Measurements from ENCODE around the gene COQ7. TPM values are rescaled to one million over a fixed set of nuclear protein-coding genes. Genes with fewer than 3 reads are reported as not detected.

COQ7 gene
- polyA plus RNA-seq, 1 of the 3 experiments (the other 2 are of a cell fraction), result 24.0 TPM

GRCh38 chr16:19084139-19084538 lies 16.7 kb downstream of the COQ7 start:
- CTCF ChIA-PET, result interaction anchor here (3.0 to 6.0 kb wide), 7 partner anchors 84 to 421 kb away, joined by 21 to 82 read pairs (median 34); partner anchors contain the start of genes SYT17 and TMC7
- POLR2A ChIA-PET, result no interaction called here
- no peak for DNase-seq
- H4K20me1 ChIP-seq (ENCODE audit: insufficient read depth), result no peaks in the 10 kb centered on the region
- no peak overlapping the region for H2AFZ ChIP-seq (ENCODE audit: low read depth)
- H3K27me3 ChIP-seq (ENCODE audit: insufficient read depth), result no peaks in the 10 kb centered on the region
- H3K4me1 ChIP-seq (ENCODE audit: control insufficient read depth in 1 of 2, insufficient read depth in 2 of 2, low read depth in 1 of 2, low read length in 1 of 2), result peaks cover 6 to 8% of the 10 kb centered on the region in 2 experiments; a peak in 2 of 4 replicates
- no peak overlapping the region for H3K4me2 ChIP-seq
- H3K27ac ChIP-seq (ENCODE audit: low read depth in 2 of 2, low read length in 1 of 2), result no peak overlapping the region
- H3K9me3 ChIP-seq, result no peaks in the 10 kb centered on the region
- no peak overlapping the region for H3K4me3 ChIP-seq (ENCODE audit: low read depth in 2 of 2, low read length in 1 of 2)
- H3F3A ChIP-seq (replicated peaks; ENCODE audit: insufficient read depth), result no peaks in the 10 kb centered on the region
- 47% methylated on average over 3 of the region's 3 CpGs for WGBS (ENCODE audit: low lambda C conversion rate)
- H3K9me2 ChIP-seq, result no peaks in the 10 kb centered on the region
- peaks cover 4 to 12% of the 10 kb centered on the region in 2 experiments for H3K36me3 ChIP-seq (replicated peaks in 1 of 2; ENCODE audit: control insufficient read depth in 1 of 2, insufficient read depth in 2 of 2, low read length in 1 of 2)
- TF ChIP-seq EZH2phosphoT487 (IDR thresholded peaks at IDR 0.05; ENCODE audit: borderline replicate concordance, low read depth) (no peak), FOSL2 (IDR thresholded peaks at IDR 0.05; ENCODE audit: borderline replicate concordance, low read depth) (no peak), USF1 (IDR thresholded peaks at IDR 0.05; ENCODE audit: borderline replicate concordance, low read depth) (no peak), GATA2 (CRISPR knock-in tag; IDR thresholded peaks at IDR 0.05) (no peak)
- no peak overlapping the region for H3K9ac ChIP-seq
- no peaks in the 10 kb centered on the region for H3K79me2 ChIP-seq (ENCODE audit: insufficient read depth)

GRCh38 chr16:19084879-19085278 lies 17.5 kb downstream of the COQ7 start:
- Histone ChIP-seq H3K4me3 (ENCODE audit: low read depth in 2 of 2, low read length in 1 of 2) (no peak overlapping the region), H3K27ac (ENCODE audit: low read depth in 2 of 2, low read length in 1 of 2) (no peak overlapping the region), H3F3A (replicated peaks; ENCODE audit: insufficient read depth) (no peaks in the 10 kb centered on the region), H2AFZ (ENCODE audit: low read depth) (no peak overlapping the region), H3K9me3 (no peaks in the 10 kb centered on the region), H3K9me2 (no peaks in the 10 kb centered on the region), H4K20me1 (ENCODE audit: insufficient read depth) (no peaks in the 10 kb centered on the region), H3K4me1 (ENCODE audit: control insufficient read depth in 1 of 2, insufficient read depth in 2 of 2, low read depth in 1 of 2, low read length in 1 of 2) (peaks cover 6 to 8% of the 10 kb centered on the region in 2 experiments; a peak in 2 of 4 replicates), H3K27me3 (ENCODE audit: insufficient read depth) (no peaks in the 10 kb centered on the region), H3K36me3 (replicated peaks in 1 of 2; ENCODE audit: control insufficient read depth in 1 of 2, insufficient read depth in 2 of 2, low read length in 1 of 2) (peaks cover 0 to 6% of the 10 kb centered on the region in 2 experiments), H3K9ac (no peak overlapping the region), H3K4me2 (no peak overlapping the region), H3K79me2 (ENCODE audit: insufficient read depth) (no peaks in the 10 kb centered on the region)
- POLR2A ChIA-PET, result no interaction called here
- no peak for TF ChIP-seq SIN3A (IDR thresholded peaks at IDR 0.05; ENCODE audit: borderline replicate concordance, low read depth, low read length)
- TF ChIP-seq RCOR1 (IDR thresholded peaks at IDR 0.05; ENCODE audit: low read length), result no peak
- TF ChIP-seq GABPA (IDR thresholded peaks at IDR 0.05; ENCODE audit: low read depth), result no peak
- no peak for TF ChIP-seq FOXM1 (IDR thresholded peaks at IDR 0.05; ENCODE audit: low read depth)
- no peak for TF ChIP-seq POLR2AphosphoS5 (IDR thresholded peaks at IDR 0.05; ENCODE audit: low read depth, low read length)
- TF ChIP-seq RXRA (IDR thresholded peaks at IDR 0.05; ENCODE audit: borderline replicate concordance, low read depth), result no peak
- no peak for TF ChIP-seq EZH2phosphoT487 (IDR thresholded peaks at IDR 0.05; ENCODE audit: borderline replicate concordance, low read depth)
- TF ChIP-seq TEAD4 (IDR thresholded peaks at IDR 0.05; ENCODE audit: borderline replicate concordance, insufficient read depth), result no peak
- TF ChIP-seq USF2 (IDR thresholded peaks at IDR 0.05; ENCODE audit: borderline replicate concordance, low read depth, low read length), result no peak
- no peak for TF ChIP-seq FOSL2 (IDR thresholded peaks at IDR 0.05; ENCODE audit: borderline replicate concordance, low read depth)
- TF ChIP-seq MEF2A (IDR thresholded peaks at IDR 0.05; ENCODE audit: borderline replicate concordance, low read depth), result no peak
- no peak for TF ChIP-seq RFX5 (IDR thresholded peaks at IDR 0.05; ENCODE audit: low read length)
- TF ChIP-seq TAF1 (IDR thresholded peaks at IDR 0.05; ENCODE audit: borderline replicate concordance, low read depth, low read length), result no peak
- WGBS (ENCODE audit: low lambda C conversion rate), result 82% methylated on average over 5 of the region's 5 CpGs
- CTCF ChIA-PET, result interaction anchor here (0.7 to 6.0 kb wide), 10 partner anchors 22 to 420 kb away, joined by 3 to 82 read pairs (median 32); partner anchors contain the start of genes ITPRIPL2, SYT17 and TMC7
- no peak for DNase-seq

Measured in SK-N-SH (cell line).